Transverse colon (tissue), 4 donors: ENCODE measurements around the gene PIK3CB. TPM values are rescaled to one million over a fixed set of nuclear protein-coding genes. Genes with fewer than 3 reads are reported as not detected.

ENCODE experiments used
- DNase-seq: peaks from one replicate; pipeline ENCODE4 v3.0.0-alpha.2; 2019
- H3K27ac ChIP-seq, 4 donors: fragments of 200-600 bp; sonication (generic); 2 replicates each; pipeline ENCODE4 v1.5.1; 2016 to 2018; ENCODE audit warnings: inconsistent platforms in 4 of 4
- H3K27me3 ChIP-seq: fragments of 200-600 bp; sonication (generic); 2 replicates; pipeline ENCODE4 v1.5.1; 2017; ENCODE audit warnings: inconsistent platforms
- H3K36me3 ChIP-seq, 4 donors: fragments of 200-600 bp; sonication (generic); 2 replicates each; pipeline ENCODE4 v1.5.1; 2017 to 2019; ENCODE audit warnings: inconsistent platforms in 4 of 4
- H3K4me1 ChIP-seq, 4 donors: fragments of 200-600 bp; sonication (generic); 2 replicates each; pipeline ENCODE4 v1.5.1; 2017 to 2020; ENCODE audit warnings: inconsistent platforms in 4 of 4
- H3K4me3 ChIP-seq, 4 donors: fragments of 200-600 bp; sonication (generic); 1 replicate in 1 of 4; 2 replicates in 3 of 4; pipeline versions ENCODE4 v1.5.1 to v1.6.1; 2017 to 2019; ENCODE audit warnings: inconsistent platforms in 4 of 4
- H3K9me3 ChIP-seq, 2 donors: fragments of 200-600 bp; sonication (generic); 2 replicates each; pipeline ENCODE4 v1.5.1; 2017 to 2019; ENCODE audit warnings: inconsistent platforms in 2 of 2
- CTCF ChIP-seq, 5 experiments: fragments of 200-600 bp in 3 of 5; fragments of 450-650 bp in 2 of 5; sonication (generic) in 3 of 5; IDR thresholded peaks; 1 replicate in 2 of 5; 2 replicates in 3 of 5; pipeline ENCODE4 v1.5.1; 2016 to 2017; ENCODE audit warnings: antibody characterized with exemption in 5 of 5, inconsistent platforms in 3 of 5, mild to moderate bottlenecking in 2 of 5, moderate library complexity in 1 of 5
- EP300 ChIP-seq: sonication (generic); formaldehyde crosslinking; IDR thresholded peaks from one replicate; pipeline ENCODE4 v1.6.1; 2017; ENCODE audit warnings: antibody characterized with exemption, low read depth
- POLR2A ChIP-seq: fragments of 450-650 bp; IDR thresholded peaks from one replicate; pipeline ENCODE4 v1.6.1; 2016; ENCODE audit warnings: antibody characterized with exemption, mild to moderate bottlenecking, moderate library complexity
- POLR2AphosphoS5 ChIP-seq, 3 donors: sonication (generic); formaldehyde crosslinking; IDR thresholded peaks; one replicate each; pipeline ENCODE4 v1.6.1; 2016; ENCODE audit warnings: antibody characterized with exemption in 3 of 3
- WGBS, 2 donors: methylation state at CpG; one replicate each; pipeline ENCODE4 v1.1.5; 2018; ENCODE audit warnings: low coverage in 1 of 2; 5-methylcytosine and 5-hydroxymethylcytosine counted together
- in situ Hi-C, 4 donors: fragments of 200-750 bp; cut with MboI; loops; one replicate each; pipeline versions ENCODE4 v1.15.0 to v1.15.1; 2017; ENCODE audit warnings: low sequenced_read_pairs in 3 of 4, low pct_ligation_motif_present in 1 of 4, low pct_unique_long_range_greater_than_20kb in 1 of 4
- intact Hi-C: fragments of 100-400 bp; cut with DNase I; formaldehyde crosslinking; loops from one replicate; pipeline ENCODE4 v1.15.1; 2023; ENCODE audit warnings: low total_unique reads
- total RNA-seq, 4 donors: library from RNA; depleted of rRNA; stranded (reverse); fragments of >200 nt; gene quantifications; one replicate each; pipeline ENCODE4 v1.1.0, GENCODE V29; 2016

The PIK3CB gene
- total RNA-seq, 4 donors from 2014 or later: 52.4 to 98.4 (median 76.0) TPM

- Histone ChIP-seq H3K9me3 (no peaks in the 10 kb centered on the region), H3K4me3 (no peak overlapping the region), H3K36me3 (no peaks in the 10 kb centered on the region), H3K4me1 (peaks cover 0 to 12% (median 7%) of the 10 kb centered on the region in 4 donors), H3K27me3 (no peaks in the 10 kb centered on the region), H3K27ac (no peak overlapping the region)
- WGBS, 2 donors: 17 to 36% methylated on average over 1 of the region's 1 CpG
- TF ChIP-seq POLR2A (no peak), CTCF (IDR thresholded peaks at IDR 0.05) (no peak), EP300 (no peak), POLR2AphosphoS5 (IDR thresholded peaks at IDR 0.05) (no peak)
- in situ Hi-C loops (no loop called here), intact Hi-C loops (no loop called here)
- DNase-seq: no peak
Observed at GRCh38 chr3:138867996-138868395, 33.3 kb upstream of the PIK3CB start.

GRCh38 chr3:138863776-138864113, 29.0 kb upstream of the PIK3CB start:
- no peaks in the 10 kb centered on the region for H3K36me3 ChIP-seq
- intact Hi-C loops: no loop called here
- no peaks in the 10 kb centered on the region for H3K9me3 ChIP-seq
- DNase-seq: no peak
- 89 to 100% methylated on average over 1 to 4 of the region's 4 CpGs for WGBS, 2 donors
- no peaks in the 10 kb centered on the region for H3K27me3 ChIP-seq
- in situ Hi-C loops: no loop called here
- no peak for TF ChIP-seq CTCF (IDR thresholded peaks at IDR 0.05)
- TF ChIP-seq EP300: no peak
- TF ChIP-seq POLR2AphosphoS5 (IDR thresholded peaks at IDR 0.05): no peak
- TF ChIP-seq POLR2A: no peak
- H3K4me3 ChIP-seq: no peak overlapping the region
- H3K27ac ChIP-seq: peak overlapping the region; percentile 81 to 88 (median 86)
- peaks cover 4 to 31% (median 16%) of the 10 kb centered on the region in 4 donors for H3K4me1 ChIP-seq

- WGBS, 2 donors: 42 to 44% methylated on average over 2 to 11 of the region's 11 CpGs
Observed at GRCh38 chr3:138862924-138863775, 28.4 kb upstream of the PIK3CB start.

More at GRCh38 chr3:138862924-138863775, 28.4 kb upstream of the PIK3CB start:
- H3K4me1 ChIP-seq: peaks cover 4 to 31% (median 16%) of the 10 kb centered on the region in 4 donors
- H3K9me3 ChIP-seq: no peaks in the 10 kb centered on the region
- H3K27me3 ChIP-seq: no peaks in the 10 kb centered on the region
- TF ChIP-seq POLR2AphosphoS5 (IDR thresholded peaks at IDR 0.05) (peak in 2 of 3 donors; percentile 52 to 61), CTCF (IDR thresholded peaks at IDR 0.05) (no peak), POLR2A (peak; percentile 50), EP300 (no peak)
- intact Hi-C loops: no loop called here
- peak overlapping the region; percentile 81 to 88 (median 86) for H3K27ac ChIP-seq
- H3K36me3 ChIP-seq: no peaks in the 10 kb centered on the region
- peak; percentile 74 for DNase-seq
- in situ Hi-C loops: no loop called here
- peak overlapping the region in 1 of 4 donors; percentile 17 for H3K4me3 ChIP-seq
